Parathyroid adenoma (tissue), 2 donors: ENCODE data around the gene IFNA10.
"Not testable (repeated sequence)": the region's sequence is repeated elsewhere in the genome, so short reads cannot be mapped to it uniquely, and the experiment has no call there.

Source experiments
- H2AFZ ChIP-seq: fragments of 300-600 bp; sonication (generic); one replicate; pipeline ENCODE4 v1.7.0; 2017; ENCODE audit warnings: antibody characterized with exemption, mild to moderate bottlenecking
- H3K27ac ChIP-seq: fragments of 300-600 bp; sonication (generic); one replicate; pipeline ENCODE4 v1.7.0; 2017
- H3K27me3 ChIP-seq: fragments of 300-600 bp; sonication (generic); one replicate; pipeline ENCODE4 v1.7.0; 2017; ENCODE audit warnings: low read length; ENCODE audit not compliant: control insufficient read depth, insufficient read depth
- H3K36me3 ChIP-seq: fragments of 300-600 bp; sonication (generic); one replicate; pipeline ENCODE4 v1.7.0; 2017; ENCODE audit warnings: low read length; ENCODE audit not compliant: control insufficient read depth, insufficient read depth
- H3K4me1 ChIP-seq: fragments of 300-600 bp; sonication (generic); one replicate; pipeline ENCODE4 v1.7.0; 2017; ENCODE audit warnings: control low read depth
- H3K4me2 ChIP-seq: fragments of 300-600 bp; sonication (generic); one replicate; pipeline ENCODE4 v1.7.0; 2017; ENCODE audit warnings: low read length
- H3K4me3 ChIP-seq: fragments of 300-600 bp; sonication (generic); one replicate; pipeline ENCODE4 v1.7.0; 2017; ENCODE audit warnings: low read depth, low read length
- H3K79me2 ChIP-seq: fragments of 300-600 bp; sonication (generic); one replicate; pipeline ENCODE4 v1.7.0; 2017; ENCODE audit warnings: control low read depth
- H3K9ac ChIP-seq: fragments of 300-600 bp; sonication (generic); one replicate; pipeline ENCODE4 v1.7.0; 2017; ENCODE audit warnings: mild to moderate bottlenecking
- H3K9me3 ChIP-seq: fragments of 300-600 bp; sonication (generic); one replicate; pipeline ENCODE4 v1.7.0; 2017; ENCODE audit warnings: low read length; ENCODE audit not compliant: control insufficient read depth
- TF ChIP-seq, protein P1 (sequence below): fragments of 300-600 bp; sonication (generic); IDR thresholded peaks from one replicate; pipeline ENCODE4 v1.7.0; 2017; ENCODE audit warnings: antibody characterized with exemption, mild to moderate bottlenecking
- donor health status: primary hyperparathyroidism.

The IFNA10 gene

DNA sequence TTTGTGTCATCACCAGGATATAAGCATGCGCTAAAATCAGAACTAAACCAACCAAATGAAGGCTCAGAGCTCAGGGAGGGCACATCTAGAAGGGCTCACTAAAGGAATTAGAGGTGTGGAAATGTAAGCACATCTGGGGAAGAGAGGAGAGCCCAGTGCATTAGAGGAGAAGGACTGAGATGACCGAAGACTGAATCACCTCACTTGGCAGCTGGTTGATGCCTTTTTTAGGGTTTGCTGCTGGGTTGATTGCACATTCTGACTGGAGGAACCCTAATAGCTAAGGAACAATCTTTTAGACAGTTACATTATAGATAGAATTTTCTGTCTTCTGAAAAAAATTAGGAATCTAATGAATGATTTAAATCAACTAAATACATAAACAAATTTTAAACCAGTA lies 32.3 kb downstream of the IFNA10 start:
- Histone ChIP-seq H3K27me3 (no peaks in the 10 kb centered on the region), H3K9me3 (no peaks in the 10 kb centered on the region), H3K9ac (no peak overlapping the region), H3K27ac (no peak overlapping the region), H3K4me1 (no peaks in the 10 kb centered on the region), H3K79me2 (no peaks in the 10 kb centered on the region), H3K36me3 (no peaks in the 10 kb centered on the region), H3K4me3 (no peak overlapping the region), H3K4me2 (no peak overlapping the region), H2AFZ (no peak overlapping the region)
- TF ChIP-seq, protein P1, sequence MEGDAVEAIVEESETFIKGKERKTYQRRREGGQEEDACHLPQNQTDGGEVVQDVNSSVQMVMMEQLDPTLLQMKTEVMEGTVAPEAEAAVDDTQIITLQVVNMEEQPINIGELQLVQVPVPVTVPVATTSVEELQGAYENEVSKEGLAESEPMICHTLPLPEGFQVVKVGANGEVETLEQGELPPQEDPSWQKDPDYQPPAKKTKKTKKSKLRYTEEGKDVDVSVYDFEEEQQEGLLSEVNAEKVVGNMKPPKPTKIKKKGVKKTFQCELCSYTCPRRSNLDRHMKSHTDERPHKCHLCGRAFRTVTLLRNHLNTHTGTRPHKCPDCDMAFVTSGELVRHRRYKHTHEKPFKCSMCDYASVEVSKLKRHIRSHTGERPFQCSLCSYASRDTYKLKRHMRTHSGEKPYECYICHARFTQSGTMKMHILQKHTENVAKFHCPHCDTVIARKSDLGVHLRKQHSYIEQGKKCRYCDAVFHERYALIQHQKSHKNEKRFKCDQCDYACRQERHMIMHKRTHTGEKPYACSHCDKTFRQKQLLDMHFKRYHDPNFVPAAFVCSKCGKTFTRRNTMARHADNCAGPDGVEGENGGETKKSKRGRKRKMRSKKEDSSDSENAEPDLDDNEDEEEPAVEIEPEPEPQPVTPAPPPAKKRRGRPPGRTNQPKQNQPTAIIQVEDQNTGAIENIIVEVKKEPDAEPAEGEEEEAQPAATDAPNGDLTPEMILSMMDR: no peak

DNA sequence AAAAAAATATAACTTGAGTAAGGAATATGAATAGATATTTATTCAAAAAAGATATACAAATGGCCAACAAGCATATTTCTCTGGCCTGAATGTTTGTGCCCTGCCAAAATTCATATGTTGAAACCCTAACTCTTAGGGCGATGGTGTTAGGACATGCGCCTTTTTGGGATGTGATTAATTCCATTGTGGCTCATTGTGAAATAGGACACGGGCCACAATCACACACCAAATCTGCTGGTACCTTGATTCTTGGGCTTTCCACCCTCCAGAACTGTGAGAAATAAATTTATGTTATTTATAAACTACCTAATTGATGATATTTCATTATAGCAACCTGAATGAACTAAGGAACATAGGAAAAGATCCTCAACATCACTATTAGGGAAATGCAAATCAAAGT lies 34.8 kb downstream of the IFNA10 start:
- Histone ChIP-seq H3K9ac (no peak overlapping the region), H3K27me3 (no peaks in the 10 kb centered on the region), H3K27ac (no peak overlapping the region), H3K9me3 (no peaks in the 10 kb centered on the region), H3K79me2 (no peaks in the 10 kb centered on the region), H3K4me2 (no peak overlapping the region), H3K4me3 (no peak overlapping the region), H3K36me3 (no peaks in the 10 kb centered on the region), H2AFZ (no peak overlapping the region), H3K4me1 (no peaks in the 10 kb centered on the region)
- TF ChIP-seq, protein P1: no peak

DNA sequence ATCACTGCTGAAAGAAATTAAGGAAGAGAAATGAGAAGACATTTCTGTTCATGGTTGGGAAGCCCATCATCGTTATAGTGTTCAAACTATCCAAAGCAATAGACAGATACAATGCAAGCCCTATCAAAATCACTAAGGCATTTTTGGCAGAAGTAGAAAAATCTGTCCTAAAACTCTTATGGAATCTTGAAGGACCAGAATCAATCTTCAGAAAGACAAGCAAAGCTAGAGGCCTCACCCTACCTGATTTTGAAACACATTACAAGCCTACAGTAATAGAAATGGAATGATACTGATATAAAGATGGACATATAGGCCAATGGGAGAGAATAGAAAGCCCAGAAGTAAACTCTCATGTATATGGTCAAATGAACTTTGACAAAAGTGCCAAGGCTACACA lies 35.6 kb downstream of the IFNA10 start:
- Histone ChIP-seq H3K4me2 (no peak overlapping the region), H3K27me3 (no peaks in the 10 kb centered on the region), H3K4me3 (no peak overlapping the region), H3K79me2 (no peaks in the 10 kb centered on the region), H2AFZ (no peak overlapping the region), H3K27ac (no peak overlapping the region), H3K36me3 (no peaks in the 10 kb centered on the region), H3K9me3 (no peaks in the 10 kb centered on the region), H3K9ac (no peak overlapping the region), H3K4me1 (no peaks in the 10 kb centered on the region)
- TF ChIP-seq, protein P1: no peak

DNA sequence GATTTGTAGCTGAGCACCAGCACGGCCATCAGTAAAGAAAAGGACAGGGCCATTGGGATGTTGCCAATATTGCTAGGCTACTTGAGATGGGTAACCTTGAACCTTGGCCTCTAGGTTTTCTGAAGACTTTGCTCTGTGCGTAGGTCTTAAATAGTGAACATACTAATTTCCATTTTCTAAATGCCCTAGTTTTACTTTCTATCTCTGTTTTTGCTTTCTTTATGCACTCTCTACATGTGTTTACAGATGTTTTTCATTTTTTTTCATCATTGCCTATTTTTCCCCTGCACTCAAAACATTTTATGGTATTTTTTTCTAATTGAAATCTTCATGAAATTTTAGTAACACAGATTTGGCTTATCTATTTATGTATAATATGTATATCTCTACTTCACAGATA lies 40.4 kb downstream of the IFNA10 start, which contains the start of gene IFNA21:
TSS of gene IFNA21 (minus strand) at position 101 of the 400 bp plus-strand sequence. CDS start at position 53, 48 bp downstream.
- not testable (repeated sequence) for H3K36me3 ChIP-seq, H3K4me2 ChIP-seq, H3K79me2 ChIP-seq, H3K4me1 ChIP-seq, H3K9me3 ChIP-seq, H2AFZ ChIP-seq, H3K27me3 ChIP-seq, H3K9ac ChIP-seq, H3K27ac ChIP-seq, H3K4me3 ChIP-seq

DNA sequence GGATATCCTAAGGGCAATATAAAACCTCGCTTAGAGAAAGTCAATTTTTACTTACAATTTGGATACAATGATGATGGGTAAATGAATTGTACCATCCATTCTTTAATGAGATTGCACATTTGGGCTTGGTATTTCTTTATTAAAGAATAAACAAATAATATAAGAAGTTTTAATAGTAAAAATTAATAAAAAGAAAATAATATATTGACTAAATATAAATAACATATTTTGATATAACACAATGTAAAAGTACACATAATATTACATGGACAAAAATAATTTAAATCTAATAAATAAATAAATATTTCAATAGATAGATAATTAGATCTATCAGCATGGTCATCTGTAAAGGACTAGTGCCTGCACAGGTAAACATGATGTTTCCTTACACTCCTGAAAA lies 41.4 kb downstream of the IFNA10 start:
- Histone ChIP-seq H3K36me3 (no peaks in the 10 kb centered on the region), H3K4me1 (no peaks in the 10 kb centered on the region), H3K9me3 (no peaks in the 10 kb centered on the region), H3K4me3 (no peak overlapping the region), H3K79me2 (no peaks in the 10 kb centered on the region), H3K9ac (no peak overlapping the region), H3K27me3 (no peaks in the 10 kb centered on the region), H3K4me2 (no peak overlapping the region), H2AFZ (no peak overlapping the region), H3K27ac (no peak overlapping the region)
- TF ChIP-seq, protein P1: no peak
